GM21737 (cell line): ENCODE data around the gene FEZ2.

ENCODE experiments used
- ATAC-seq: cut with Tn5 transposase; IDR thresholded peaks from one replicate; pipeline ENCODE4 v1.9.1; 2021; ENCODE audit warnings: mild to moderate bottlenecking, moderate library complexity; ENCODE audit not compliant: unreplicated experiment

The FEZ2 gene

GRCh38 chr2:36534275-36534799 lies 63.6 kb downstream of the FEZ2 start:
- no peak for ATAC-seq

- no peak for ATAC-seq
These were observed 67.0 kb downstream of the FEZ2 start for GRCh38 chr2:36530983-36531354.

GRCh38 chr2:36530178-36530982 lies 67.6 kb downstream of the FEZ2 start:
- peak; percentile 69 for ATAC-seq

GRCh38 chr2:36528766-36529392 lies 69.1 kb downstream of the FEZ2 start:
- ATAC-seq = peak; percentile 8

GRCh38 chr2:36528274-36528673 lies 69.7 kb downstream of the FEZ2 start:
- peak; percentile 50 for ATAC-seq

- no peak for ATAC-seq
These were observed 71.7 kb downstream of the FEZ2 start for GRCh38 chr2:36526226-36526625.

GRCh38 chr2:36525245-36525644 lies 72.7 kb downstream of the FEZ2 start:
- ATAC-seq = no peak

- ATAC-seq = no peak
These were observed 74.8 kb downstream of the FEZ2 start for GRCh38 chr2:36523153-36523552.

GRCh38 chr2:36520431-36520830 lies 77.5 kb downstream of the FEZ2 start:
- ATAC-seq = no peak

- no peak for ATAC-seq
These were observed 81.7 kb downstream of the FEZ2 start for GRCh38 chr2:36516136-36516870.

- no peak for ATAC-seq
These were observed 82.4 kb downstream of the FEZ2 start for GRCh38 chr2:36515538-36515937.

GRCh38 chr2:36513661-36514060 lies 84.3 kb downstream of the FEZ2 start:
- ATAC-seq = no peak

- no peak for ATAC-seq
These were observed 85.3 kb downstream of the FEZ2 start for GRCh38 chr2:36512705-36513104.

GRCh38 chr2:36511858-36512603 lies 85.9 kb downstream of the FEZ2 start:
- ATAC-seq = no peak

- ATAC-seq = no peak
These were observed 88.9 kb downstream of the FEZ2 start for GRCh38 chr2:36509075-36509474.

GRCh38 chr2:36507408-36507812 lies 90.6 kb downstream of the FEZ2 start:
- ATAC-seq = peak; percentile 88
